B cell (primary cell): ENCODE measurements around the gene REEP5. TPM values are rescaled to one million over a fixed set of nuclear protein-coding genes. Genes with fewer than 3 reads are reported as not detected.

Source experiments
- ATAC-seq: fragments of 200-7000 bp; cut with Tn5 transposase; one replicate; pipeline ENCODE4 v1.10.0; 2021; ENCODE audit warnings: low read depth, mild to moderate bottlenecking, moderate number of reproducible peaks, moderate library complexity
- CTCF ChIA-PET: fragments of 350-600 bp; sonication (Branson Sonifier 250); formaldehyde crosslinking; loops from one replicate; lab custom pipeline; 2021; ENCODE audit warnings: antibody characterized with exemption, inconsistent platforms; lab: Charles Lee
- POLR2A ChIA-PET: fragments of 350-600 bp; sonication (Branson Sonifier 250); formaldehyde crosslinking; loops from one replicate; lab custom pipeline; 2021; ENCODE audit warnings: antibody characterized with exemption; lab: Charles Lee
- DNase-seq: peaks from one replicate; pipeline ENCODE4 v3.0.0; 2013
- H2AFZ ChIP-seq: 2 replicates; pipeline ENCODE4 v1.6.1; 2012; ENCODE audit warnings: mild to moderate bottlenecking, low read depth, low read length; ENCODE audit not compliant: insufficient read depth, poor library complexity, severe bottlenecking
- H3K27ac ChIP-seq, 2 donors: 1 replicate in 1 of 2; 2 replicates in 1 of 2; pipeline ENCODE4 v1.5.1; 2012 to 2013; ENCODE audit warnings: low read length in 2 of 2, mild to moderate bottlenecking in 2 of 2, moderate library complexity in 1 of 2
- H3K27me3 ChIP-seq, 4 experiments: fragments of 200-600 bp in 1 of 4; sonication (generic) in 1 of 4; replicated peaks in 1 of 4; 1 replicate in 2 of 4; 2 replicates in 2 of 4; pipeline versions ENCODE4 v1.6.1 to v1.7.0; 2013 to 2016; ENCODE audit warnings: low read length in 3 of 4, mild to moderate bottlenecking in 2 of 4, mixed read lengths in 1 of 4, moderate library complexity in 1 of 4; ENCODE audit not compliant: insufficient read depth in 4 of 4, control insufficient read depth in 3 of 4; ENCODE audit errors: control extremely low read depth in 1 of 4
- H3K36me3 ChIP-seq, 2 experiments: replicated peaks in 1 of 2; 1 replicate in 1 of 2; 2 replicates in 1 of 2; pipeline versions ENCODE4 v1.6.1 to v1.7.1; 2013; ENCODE audit warnings: low read length in 1 of 2; ENCODE audit not compliant: insufficient read depth in 2 of 2, control insufficient read depth in 1 of 2; ENCODE audit errors: control extremely low read depth in 1 of 2, extremely low read depth in 1 of 2
- H3K4me1 ChIP-seq, 2 donors: fragments of 200-600 bp in 1 of 2; sonication (generic) in 1 of 2; 1 replicate in 1 of 2; 2 replicates in 1 of 2; pipeline versions ENCODE4 v1.5.1 to v1.6.1; 2013 to 2017; ENCODE audit warnings: low read length in 2 of 2; ENCODE audit not compliant: control insufficient read depth in 2 of 2, insufficient read depth in 2 of 2
- H3K4me2 ChIP-seq: replicated peaks from 2 replicates; pipeline ENCODE3; 2012; ENCODE audit warnings: mild to moderate bottlenecking, low read depth, low read length; ENCODE audit not compliant: poor library complexity, severe bottlenecking
- H3K4me3 ChIP-seq, 5 experiments: fragments of 200-600 bp in 1 of 5; sonication (generic) in 1 of 5; 1 replicate in 3 of 5; 2 replicates in 2 of 5; pipeline versions ENCODE4 v1.5.1 to v1.7.0; 2011 to 2016; ENCODE audit warnings: low read length in 4 of 5, mild to moderate bottlenecking in 4 of 5, low read depth in 2 of 5, control low read depth in 1 of 5, moderate library complexity in 1 of 5; ENCODE audit not compliant: insufficient read depth in 1 of 5; ENCODE audit errors: control extremely low read depth in 1 of 5, extremely low read depth in 1 of 5
- H3K79me2 ChIP-seq: fragments of 200-600 bp; sonication (generic); one replicate; pipeline ENCODE4 v1.6.0; 2016; ENCODE audit warnings: low read length; ENCODE audit not compliant: control insufficient read depth, insufficient read depth
- H3K9ac ChIP-seq: fragments of 200-600 bp; sonication (generic); 2 replicates; pipeline ENCODE4 v1.6.1; 2017; ENCODE audit warnings: mild to moderate bottlenecking, low read length, moderate library complexity
- H3K9me3 ChIP-seq, 3 donors: one replicate each; pipeline versions ENCODE4 v1.6.1 to v1.7.1; 2013; ENCODE audit warnings: low read length in 2 of 3; ENCODE audit not compliant: control insufficient read depth in 2 of 3, insufficient read depth in 1 of 3; ENCODE audit errors: control extremely low read depth in 1 of 3
- H4K20me1 ChIP-seq: 2 replicates; pipeline ENCODE4 v1.6.0; 2012; ENCODE audit warnings: mild to moderate bottlenecking, low read length; ENCODE audit not compliant: insufficient read depth, control insufficient read depth, poor library complexity, severe bottlenecking
- H3K27ac Mint-ChIP-seq: one replicate; pipeline ENCODE4 v1.8.0; 2021; ENCODE audit warnings: mixed read lengths
- H3K27me3 Mint-ChIP-seq: one replicate; pipeline ENCODE4 v1.8.0; 2021; ENCODE audit warnings: mixed read lengths
- H3K4me1 Mint-ChIP-seq: one replicate; pipeline ENCODE4 v1.8.0; 2021; ENCODE audit warnings: mixed read lengths
- H3K4me3 Mint-ChIP-seq: one replicate; pipeline ENCODE4 v1.8.0; 2021; ENCODE audit warnings: mixed read lengths
- H3K9me3 Mint-ChIP-seq: one replicate; pipeline ENCODE4 v1.8.0; 2022; ENCODE audit warnings: mixed read lengths; ENCODE audit not compliant: insufficient read depth
- CTCF ChIP-seq: fragments of 200-600 bp; IDR thresholded peaks from one replicate; pipeline ENCODE4 v1.8.0; 2022; ENCODE audit warnings: antibody characterized with exemption, mild to moderate bottlenecking
- EZH2 ChIP-seq: IDR thresholded peaks from 2 replicates; pipeline ENCODE4 v1.6.1; 2012; ENCODE audit warnings: borderline replicate concordance, low read depth, mild to moderate bottlenecking, moderate library complexity, low read length; ENCODE audit not compliant: insufficient read depth, poor library complexity, severe bottlenecking
- WGBS: methylation state at CpG from one replicate; pipeline ENCODE4 v1.1.5; 2013; ENCODE audit warnings: missing lambda C conversion rate; ENCODE audit not compliant: insufficient coverage; 5-methylcytosine and 5-hydroxymethylcytosine counted together
- intact Hi-C: fragments of 100-400 bp; cut with micrococcal nuclease; formaldehyde crosslinking; loops from one replicate; pipeline ENCODE4 v1.10.0; 2022
- polyA plus RNA-seq: library from polyadenylated mRNA; depleted of rRNA; stranded (reverse); fragments of >200 nt; gene quantifications from 2 replicates; pipeline ENCODE4 v1.2.3, GENCODE V29; 2012
- total RNA-seq, 2 donors: library from RNA; stranded (reverse); fragments of 120-200 nt in 1 of 2; gene quantifications; 1 replicate in 1 of 2; 2 replicates in 1 of 2; pipeline versions ENCODE4 v1.2.3 to v1.2.4, GENCODE V29; 2013 to 2022

The REEP5 gene
- total and polyA plus RNA-seq, 2 donors (not counting 1 experiment from before 2014, with no cell fraction given) = 39.2 to 55.9 TPM

DNA sequence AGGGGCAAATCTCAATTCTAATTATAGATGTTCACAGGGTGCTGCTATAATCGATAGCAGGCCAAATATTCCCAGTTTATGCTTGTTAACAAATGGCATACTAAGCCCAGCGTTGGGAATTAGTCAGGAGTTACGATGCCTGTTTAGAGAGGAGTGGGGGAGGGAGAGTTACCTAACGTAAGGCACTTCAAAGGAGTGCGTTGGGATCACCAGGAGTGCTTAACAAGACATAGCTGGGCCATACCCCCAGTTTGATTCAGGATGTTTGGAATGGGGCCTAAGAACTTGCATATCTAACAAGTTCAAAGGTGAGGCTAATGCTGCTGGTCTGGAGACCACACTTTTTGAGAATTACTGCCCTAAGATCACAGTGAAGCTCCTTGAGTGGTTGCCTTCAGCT lies 75.5 kb downstream of the REEP5 start:
- ChIA-PET POLR2A (no interaction called here), CTCF (interaction anchor here (1.4 kb wide), 1 partner anchor 13 kb away, joined by 4 read pairs; no protein-coding TSS in a partner anchor)
- Histone ChIP-seq H3K36me3 (no peaks in the 10 kb centered on the region), H4K20me1 (no peaks in the 10 kb centered on the region), H3K27me3 (no peaks in the 10 kb centered on the region), H3K4me2 (no peak overlapping the region), H3K9ac (no peak overlapping the region), H3K79me2 (no peaks in the 10 kb centered on the region), H3K4me3 (no peak overlapping the region), H3K27ac (no peak overlapping the region), H3K9me3 (no peaks in the 10 kb centered on the region), H3K4me1 (peaks cover 0 to 9% of the 10 kb centered on the region in 2 donors), H2AFZ (no peak overlapping the region)
- H3K27me3 Mint-ChIP-seq = peaks cover 3% of the 10 kb centered on the region
- DNase-seq (no peak), ATAC-seq (no peak)
- H3K4me3 Mint-ChIP-seq = no peak overlapping the region
- H3K9me3 Mint-ChIP-seq = no peaks in the 10 kb centered on the region
- peak overlapping the region; percentile 50 for H3K27ac Mint-ChIP-seq
- intact Hi-C loops = loop anchor here (5.0 to 10.0 kb wide), 3 partner anchors 52 to 116 kb away; no protein-coding TSS in a partner anchor
- TF ChIP-seq CTCF (no peak), EZH2 (no peak)
- H3K4me1 Mint-ChIP-seq = peaks cover 5% of the 10 kb centered on the region
- 97% methylated on average over 5 of the region's 5 CpGs for WGBS

DNA sequence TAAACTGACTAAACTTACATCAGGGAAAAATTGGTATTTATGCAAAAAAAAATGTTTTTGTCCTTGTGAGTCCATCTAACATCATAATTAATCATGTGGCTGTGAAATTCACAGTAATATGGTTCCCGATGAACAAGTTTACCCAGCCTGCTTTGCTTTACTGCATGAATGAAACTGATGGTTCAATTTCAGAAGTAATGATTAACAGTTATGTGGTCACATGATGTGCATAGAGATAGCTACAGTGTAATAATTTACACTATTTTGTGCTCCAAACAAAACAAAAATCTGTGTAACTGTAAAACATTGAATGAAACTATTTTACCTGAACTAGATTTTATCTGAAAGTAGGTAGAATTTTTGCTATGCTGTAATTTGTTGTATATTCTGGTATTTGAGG lies 77.5 kb downstream of the REEP5 start:
- H3K9ac ChIP-seq = no peak overlapping the region
- no peak overlapping the region for H2AFZ ChIP-seq
- no CpG with 5 or more reads among the region's 1 CpG for WGBS
- no peak overlapping the region for H3K27ac ChIP-seq
- ChIA-PET CTCF (interaction anchor here (0.8 to 1.0 kb wide), 2 partner anchors 19 to 291 kb away, joined by 3 read pairs; no protein-coding TSS in a partner anchor), POLR2A (no interaction called here)
- H3K36me3 ChIP-seq = peaks cover 0 to 3% of the 10 kb centered on the region in 2 experiments
- H3K27me3 ChIP-seq = no peaks in the 10 kb centered on the region
- no peaks in the 10 kb centered on the region for H3K9me3 Mint-ChIP-seq
- H3K4me1 ChIP-seq = peaks cover 0 to 9% of the 10 kb centered on the region in 2 donors
- peaks cover 5% of the 10 kb centered on the region for H3K4me1 Mint-ChIP-seq
- H3K4me3 Mint-ChIP-seq = no peak overlapping the region
- no peaks in the 10 kb centered on the region for H3K27me3 Mint-ChIP-seq
- no peak for TF ChIP-seq EZH2
- TF ChIP-seq CTCF = no peak
- H3K9me3 ChIP-seq = no peaks in the 10 kb centered on the region
- ATAC-seq = no peak
- no peak overlapping the region for H3K4me3 ChIP-seq
- DNase-seq = no peak
- no peak overlapping the region for H3K4me2 ChIP-seq
- no peaks in the 10 kb centered on the region for H4K20me1 ChIP-seq
- intact Hi-C loops = loop anchor here (10.0 kb wide), 1 partner anchor 50 kb away; no protein-coding TSS in a partner anchor
- H3K79me2 ChIP-seq = no peaks in the 10 kb centered on the region
- no peak overlapping the region for H3K27ac Mint-ChIP-seq
